T-helper 2 cell (primary cell): ENCODE measurements around the gene NPTXR.

Source experiments
- DNase-seq, 5 experiments: peaks; one replicate each; pipeline versions ENCODE4 v3.0.0 to v3.0.0-alpha.2; 2012 to 2022

NPTXR gene

GRCh38 chr22:38793317-38793716 lies 50.5 kb downstream of the NPTXR start:
- DNase-seq, result no peak

GRCh38 chr22:38792833-38793232 lies 51.0 kb downstream of the NPTXR start:
- DNase-seq, result peak in 1 of 5 experiments; percentile 14

GRCh38 chr22:38789606-38790005 lies 54.2 kb downstream of the NPTXR start:
- DNase-seq, result no peak

- DNase-seq, result no peak
These were observed 55.0 kb downstream of the NPTXR start for GRCh38 chr22:38788846-38789245.

GRCh38 chr22:38788021-38788816 lies 55.6 kb downstream of the NPTXR start:
- DNase-seq, result no peak

- no peak for DNase-seq
These were observed 57.2 kb downstream of the NPTXR start for GRCh38 chr22:38786631-38787030.

- DNase-seq, result no peak
These were observed 59.0 kb downstream of the NPTXR start for GRCh38 chr22:38784856-38785255.

- DNase-seq, result no peak
These were observed 59.8 kb downstream of the NPTXR start for GRCh38 chr22:38784035-38784434.

GRCh38 chr22:38783095-38783615 lies 60.7 kb downstream of the NPTXR start:
- no peak for DNase-seq

- DNase-seq, result peak in 1 of 5 experiments; percentile 22
These were observed 61.3 kb downstream of the NPTXR start for GRCh38 chr22:38782402-38783094.

GRCh38 chr22:38781033-38781432 lies 62.8 kb downstream of the NPTXR start:
- no peak for DNase-seq

- DNase-seq, result no peak
These were observed 66.6 kb downstream of the NPTXR start for GRCh38 chr22:38777087-38777671.

- DNase-seq, result no peak
These were observed 67.7 kb downstream of the NPTXR start for GRCh38 chr22:38776086-38776485.

- no peak for DNase-seq
These were observed 68.2 kb downstream of the NPTXR start for GRCh38 chr22:38775656-38776055.

- DNase-seq, result no peak
These were observed 69.2 kb downstream of the NPTXR start for GRCh38 chr22:38774496-38775166.

GRCh38 chr22:38773363-38773946 lies 70.4 kb downstream of the NPTXR start:
- no peak for DNase-seq

- DNase-seq, result no peak
These were observed 71.3 kb downstream of the NPTXR start for GRCh38 chr22:38772623-38772873.

GRCh38 chr22:38770257-38770949 lies 73.4 kb downstream of the NPTXR start:
- DNase-seq, result no peak
